NCI-H345 treated with DMSO at 0.1 percent for 48 hours (cell line): ENCODE data around the gene OR6C74.

Experiments used
- DNase-seq: peaks from one replicate; lab custom pipeline; 2025; ENCODE audit not compliant: unreplicated experiment; lab: John Stamatoyannopoulos, UW

Gene OR6C74

GRCh38 chr12:55244309-55244708 is at the start of gene OR6C74:
Gene OR6C74, plus strand, starts transcription at chr12:55244609. Its CDS starts 2,679 bp downstream, at chr12:55247288.
- no peak for DNase-seq

GRCh38 chr12:55220725-55221124 is 23.7 kb upstream of the OR6C74 start, which contains the start of gene OR10A7:
Gene OR10A7, plus strand, starts transcription at chr12:55221025. Its CDS starts 0 bp downstream, at chr12:55221025.
- DNase-seq, result no peak

GRCh38 chr12:55226523-55226922 is 17.9 kb upstream of the OR6C74 start:
- no peak for DNase-seq

GRCh38 chr12:55227643-55228042 is 16.8 kb upstream of the OR6C74 start:
- DNase-seq, result no peak

GRCh38 chr12:55246159-55246558 is 1.8 kb downstream of the OR6C74 start:
- DNase-seq, result no peak

GRCh38 chr12:55250944-55251343 is 6.5 kb downstream of the OR6C74 start:
- DNase-seq, result no peak

GRCh38 chr12:55253281-55253680 is 8.9 kb downstream of the OR6C74 start:
- no peak for DNase-seq

GRCh38 chr12:55256831-55257230 is 12.4 kb downstream of the OR6C74 start:
- DNase-seq, result no peak

- no peak for DNase-seq
Measured at GRCh38 chr12:55258303-55258702, 13.9 kb downstream of the OR6C74 start.

- no peak for DNase-seq
Measured at GRCh38 chr12:55280991-55281390, 36.6 kb downstream of the OR6C74 start.

GRCh38 chr12:55289999-55290398 is 45.6 kb downstream of the OR6C74 start:
- no peak for DNase-seq
